T-cell (primary cell): Measurements from ENCODE around the gene SMG7. TPM values are rescaled to one million over a fixed set of nuclear protein-coding genes. Genes with fewer than 3 reads are reported as not detected.

Experiments used
- ATAC-seq, 4 experiments: fragments of 200-7000 bp in 3 of 4; fragments of 150-1000 bp in 1 of 4; cut with Tn5 transposase; replicated peaks in 1 of 4; 1 replicate in 3 of 4; 2 replicates in 1 of 4; pipeline ENCODE4 v1.10.0; 2021; ENCODE audit warnings: moderate library complexity in 3 of 4, mild to moderate bottlenecking in 2 of 4, moderate number of reproducible peaks in 1 of 4
- CTCF ChIA-PET, 2 donors: fragments of 300-600 bp; sonication (Branson Sonifier 250); formaldehyde crosslinking; loops; one replicate each; lab custom pipeline; 2022; ENCODE audit warnings: antibody characterized with exemption in 2 of 2; lab: Charles Lee
- POLR2A ChIA-PET, 2 donors: fragments of 300-600 bp; sonication (Branson Sonifier 250); formaldehyde crosslinking; loops; one replicate each; lab custom pipeline; 2022; ENCODE audit warnings: antibody characterized with exemption in 2 of 2; lab: Charles Lee
- DNase-seq, 35 experiments: peaks; one replicate each; pipeline versions ENCODE4 v3.0.0 to v3.0.0-alpha.2; 2013 to 2023
- H3K27ac ChIP-seq: one replicate; pipeline ENCODE4 v1.5.1; 2013; ENCODE audit warnings: low read length
- H3K27me3 ChIP-seq, 2 experiments: replicated peaks in 1 of 2; 1 replicate in 1 of 2; 2 replicates in 1 of 2; pipeline versions ENCODE4 v1.6.1 to v1.7.0; 2013; ENCODE audit warnings: low read length in 1 of 2, mixed read lengths in 1 of 2; ENCODE audit not compliant: control insufficient read depth in 2 of 2, insufficient read depth in 2 of 2; ENCODE audit errors: extremely low read depth in 1 of 2
- H3K36me3 ChIP-seq, 2 donors: 1 replicate in 1 of 2; 2 replicates in 1 of 2; pipeline versions ENCODE4 v1.6.1 to v1.7.0; 2013; ENCODE audit warnings: low read length in 1 of 2; ENCODE audit not compliant: control insufficient read depth in 2 of 2, insufficient read depth in 1 of 2; ENCODE audit errors: extremely low read depth in 1 of 2
- H3K4me1 ChIP-seq, 2 experiments: 1 replicate in 1 of 2; 2 replicates in 1 of 2; pipeline versions ENCODE4 v1.6.1 to v1.7.0; 2013; ENCODE audit warnings: low read length in 2 of 2, mixed read lengths in 1 of 2; ENCODE audit not compliant: insufficient read depth in 2 of 2, control insufficient read depth in 1 of 2; ENCODE audit errors: extremely low read depth in 1 of 2
- H3K4me3 ChIP-seq, 2 donors: 1 replicate in 1 of 2; 2 replicates in 1 of 2; pipeline versions ENCODE4 v1.5.1 to v1.7.0; 2013; ENCODE audit warnings: mild to moderate bottlenecking in 2 of 2, low read length in 1 of 2, moderate library complexity in 1 of 2; ENCODE audit not compliant: control insufficient read depth in 1 of 2; ENCODE audit errors: extremely low read depth in 1 of 2
- H3K9me3 ChIP-seq: 2 replicates; pipeline ENCODE4 v1.7.0; 2013
- H3K27ac Mint-ChIP-seq, 2 donors: one replicate each; pipeline ENCODE4 v1.8.0; 2020 to 2021; ENCODE audit warnings: mild to moderate bottlenecking in 2 of 2, mixed read lengths in 2 of 2
- H3K27me3 Mint-ChIP-seq, 2 donors: one replicate each; pipeline ENCODE4 v1.8.0; 2021 to 2022; ENCODE audit warnings: mixed read lengths in 2 of 2
- H3K36me3 Mint-ChIP-seq: one replicate; pipeline ENCODE4 v1.8.0; 2021; ENCODE audit warnings: mixed read lengths
- H3K4me1 Mint-ChIP-seq, 3 donors: one replicate each; pipeline ENCODE4 v1.8.0; 2020 to 2022; ENCODE audit warnings: mixed read lengths in 3 of 3, mild to moderate bottlenecking in 1 of 3
- H3K4me3 Mint-ChIP-seq, 3 donors: one replicate each; pipeline ENCODE4 v1.8.0; 2020 to 2022; ENCODE audit warnings: mild to moderate bottlenecking in 3 of 3, mixed read lengths in 3 of 3, moderate library complexity in 3 of 3
- H3K9me3 Mint-ChIP-seq, 3 donors: one replicate each; pipeline ENCODE4 v1.8.0; 2020 to 2022; ENCODE audit warnings: mixed read lengths in 3 of 3
- WGBS: methylation state at CpG from one replicate; pipeline ENCODE4 v1.1.5; 2013; ENCODE audit warnings: missing lambda C conversion rate; ENCODE audit not compliant: insufficient coverage; 5-methylcytosine and 5-hydroxymethylcytosine counted together
- total RNA-seq, 35 experiments: library from RNA in 6 of 35; stranded (reverse) in 6 of 35; fragments of 120-200 nt in 1 of 35; gene quantifications; one replicate each; pipeline versions ENCODE4 v1.2.1 to v1.2.4 and lab custom pipeline; 2013 to 2026

The SMG7 gene
- total RNA-seq, 5 donors from 2014 or later (not counting 1 experiment from before 2014, with no cell fraction given), result 52.6 to 59.0 (median 54.6) TPM

DNA sequence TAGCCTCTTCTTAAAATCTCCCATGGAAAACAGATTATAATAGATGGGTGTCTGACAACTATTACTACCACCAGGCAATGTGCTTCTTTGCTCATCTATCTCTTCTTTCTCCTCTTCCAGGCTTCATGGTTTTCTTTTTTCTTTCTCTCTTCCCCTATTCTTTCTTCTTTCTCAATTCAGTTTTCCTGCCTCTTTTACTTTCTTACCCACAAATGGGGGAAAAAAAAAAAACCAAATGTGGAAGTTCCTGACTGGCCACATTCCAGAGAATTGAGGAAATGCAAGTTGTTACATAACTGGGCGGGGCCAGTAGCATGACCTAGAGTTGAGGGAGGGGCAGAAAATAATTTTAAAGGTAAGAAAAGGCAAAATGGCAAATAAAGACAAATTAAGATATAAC lies 10.9 kb upstream of the SMG7 start:
- Mint-ChIP-seq H3K4me1 (peaks cover 0 to 12% (median 2%) of the 10 kb centered on the region in 3 donors), H3K27ac (no peak overlapping the region), H3K4me3 (no peak overlapping the region), H3K9me3 (no peaks in the 10 kb centered on the region), H3K27me3 (peaks cover 36 to 39% of the 10 kb centered on the region in 2 donors), H3K36me3 (no peaks in the 10 kb centered on the region)
- H3K27ac ChIP-seq, result no peak overlapping the region
- CTCF ChIA-PET, result no interaction called here
- DNase-seq (no peak), ATAC-seq (no peak)
- peaks cover 0 to 23% of the 10 kb centered on the region in 2 experiments for H3K27me3 ChIP-seq
- no peaks in the 10 kb centered on the region for H3K9me3 ChIP-seq
- POLR2A ChIA-PET, result no interaction called here
- WGBS, result no CpG with 5 or more reads among the region's 1 CpG
- no peak overlapping the region for H3K4me3 ChIP-seq
- H3K4me1 ChIP-seq, result no peaks in the 10 kb centered on the region
- no peaks in the 10 kb centered on the region for H3K36me3 ChIP-seq

DNA sequence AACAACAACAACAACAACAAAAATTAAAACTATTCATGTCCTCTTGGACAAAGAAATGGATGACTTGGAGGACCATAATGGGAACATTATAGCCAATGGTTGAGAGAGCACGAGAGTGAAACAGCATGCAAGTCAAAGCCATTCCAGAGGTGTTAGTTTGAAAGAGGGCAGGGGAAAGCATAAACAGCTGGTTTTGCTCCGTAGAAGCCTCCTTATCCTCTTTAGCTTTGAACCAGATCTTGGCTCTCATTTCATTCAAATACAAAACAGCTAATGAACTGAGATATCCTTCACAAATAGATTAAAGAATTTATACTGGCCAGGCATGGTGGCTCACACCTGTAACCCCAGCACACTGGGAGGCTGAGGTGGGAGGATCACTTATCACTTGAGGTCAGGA lies 8.7 kb upstream of the SMG7 start:
- Histone ChIP-seq H3K27ac (no peak overlapping the region), H3K9me3 (no peaks in the 10 kb centered on the region), H3K4me3 (no peak overlapping the region), H3K27me3 (peaks cover 0 to 21% of the 10 kb centered on the region in 2 experiments), H3K36me3 (no peaks in the 10 kb centered on the region), H3K4me1 (no peaks in the 10 kb centered on the region)
- ATAC-seq, result no peak
- peaks cover 27% of the 10 kb centered on the region in 2 donors for H3K27me3 Mint-ChIP-seq
- 50% methylated on average over 1 of the region's 2 CpGs for WGBS
- DNase-seq, result no peak
- H3K9me3 Mint-ChIP-seq, result no peaks in the 10 kb centered on the region
- peaks cover 0 to 12% (median 2%) of the 10 kb centered on the region in 3 donors for H3K4me1 Mint-ChIP-seq
- ChIA-PET POLR2A (no interaction called here), CTCF (no interaction called here)
- no peak overlapping the region for H3K27ac Mint-ChIP-seq
- no peaks in the 10 kb centered on the region for H3K36me3 Mint-ChIP-seq
- no peak overlapping the region for H3K4me3 Mint-ChIP-seq

DNA sequence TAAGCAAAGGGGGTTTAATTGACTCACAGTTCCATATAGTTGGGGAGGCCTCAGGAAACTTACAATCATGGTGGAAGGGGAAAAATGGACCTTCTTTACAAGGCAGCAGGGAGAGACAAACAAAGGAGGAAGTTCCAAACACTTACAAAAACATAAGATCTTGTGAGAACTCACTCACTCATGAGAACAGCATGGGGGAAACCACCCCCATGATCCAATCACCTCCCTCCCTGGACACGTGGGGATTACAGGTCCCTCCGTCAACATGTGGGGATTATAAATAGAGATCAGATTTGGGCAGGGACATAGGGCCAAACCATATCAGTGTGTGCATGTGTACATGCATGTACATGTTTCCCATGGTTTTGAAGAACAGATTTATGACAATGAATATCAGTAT lies 5.5 kb upstream of the SMG7 start:
- ChIA-PET CTCF (no interaction called here), POLR2A (no interaction called here)
- Histone ChIP-seq H3K4me3 (no peak overlapping the region), H3K27me3 (peaks cover 0 to 16% of the 10 kb centered on the region in 2 experiments), H3K4me1 (peaks cover 4 to 9% of the 10 kb centered on the region in 2 experiments), H3K9me3 (no peaks in the 10 kb centered on the region), H3K27ac (no peak overlapping the region), H3K36me3 (no peaks in the 10 kb centered on the region)
- Mint-ChIP-seq H3K36me3 (no peaks in the 10 kb centered on the region), H3K27me3 (peaks cover 21 to 22% of the 10 kb centered on the region in 2 donors), H3K4me1 (peaks cover 3 to 11% (median 6%) of the 10 kb centered on the region in 3 donors), H3K9me3 (no peaks in the 10 kb centered on the region), H3K4me3 (no peak overlapping the region), H3K27ac (no peak overlapping the region)
- DNase-seq (no peak), ATAC-seq (no peak)
- WGBS, result no CpG with 5 or more reads among the region's 2 CpGs

DNA sequence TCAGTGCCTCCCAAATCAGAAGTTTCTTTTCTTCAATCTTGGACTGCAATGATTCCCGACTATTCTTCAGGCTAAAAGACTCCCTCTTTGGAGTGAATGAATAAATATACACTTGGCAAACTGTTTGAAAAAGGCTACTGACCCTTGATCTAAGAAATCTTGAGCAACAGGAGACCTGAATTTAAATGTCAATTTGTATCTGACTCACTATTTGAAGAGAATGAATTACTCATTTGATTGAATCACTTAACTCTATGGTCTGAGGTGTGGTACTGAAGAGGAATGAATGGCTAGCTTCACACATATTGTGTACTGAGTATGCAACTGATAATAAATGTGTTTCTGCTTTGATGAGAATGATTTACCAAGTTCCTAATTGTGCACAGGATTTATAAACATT lies 4.6 kb upstream of the SMG7 start:
- Histone ChIP-seq H3K27me3 (peaks cover 0 to 14% of the 10 kb centered on the region in 2 experiments), H3K4me1 (peaks cover 4 to 10% of the 10 kb centered on the region in 2 experiments), H3K4me3 (no peak overlapping the region), H3K27ac (no peak overlapping the region), H3K36me3 (no peaks in the 10 kb centered on the region), H3K9me3 (no peaks in the 10 kb centered on the region)
- Mint-ChIP-seq H3K27me3 (peaks cover 13 to 14% of the 10 kb centered on the region in 2 donors), H3K36me3 (no peaks in the 10 kb centered on the region), H3K4me1 (peaks cover 3 to 6% (median 6%) of the 10 kb centered on the region in 3 donors), H3K9me3 (no peaks in the 10 kb centered on the region), H3K27ac (no peak overlapping the region), H3K4me3 (no peak overlapping the region)
- DNase-seq (no peak), ATAC-seq (no peak)
- POLR2A ChIA-PET, result no interaction called here
- CTCF ChIA-PET, result interaction anchor here in 1 of 2 donors (0.6 kb wide), 1 partner anchor 164 kb away, joined by 4 read pairs; no protein-coding TSS in a partner anchor
- no CpG with 5 or more reads among the region's 1 CpG for WGBS

DNA sequence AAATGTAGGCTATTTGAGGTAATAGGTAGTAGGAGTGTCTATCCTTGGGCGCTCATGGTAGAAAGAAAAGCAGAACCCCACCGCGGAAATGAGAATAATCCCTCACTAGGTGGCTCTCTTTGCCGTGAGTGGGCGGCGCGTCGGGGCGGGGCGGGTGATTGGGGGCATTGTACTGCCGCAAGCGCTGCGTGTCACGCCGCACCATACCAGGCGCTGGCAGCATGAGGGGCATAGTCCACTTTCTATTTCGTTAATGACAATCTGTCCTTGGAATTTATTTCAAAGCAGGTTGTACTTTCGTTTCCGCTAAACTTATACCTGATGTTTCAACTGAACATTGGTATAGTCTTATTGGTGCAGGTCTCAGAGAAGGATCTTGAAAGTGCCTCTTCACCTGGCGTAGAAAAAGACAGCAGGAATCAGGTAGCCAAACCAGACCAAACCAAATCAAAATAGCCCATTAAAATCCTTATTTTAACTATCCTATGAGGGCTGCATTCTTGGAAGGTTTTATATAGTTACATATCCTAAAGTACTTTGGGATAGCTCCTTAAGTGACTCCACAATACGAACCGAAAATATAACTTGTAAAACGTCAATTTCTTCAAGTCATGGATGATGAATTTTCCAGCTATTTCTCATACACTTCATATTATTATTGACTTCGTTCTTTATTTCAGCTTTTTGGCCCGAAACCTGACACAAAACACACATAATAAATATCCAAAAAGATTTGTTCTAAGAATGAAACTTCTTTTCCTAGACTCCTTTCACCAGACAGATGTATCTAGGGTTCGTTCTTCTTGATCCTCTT lies 1.9 kb upstream of the SMG7 start:
- H3K27me3 ChIP-seq, result peaks cover 0 to 4% of the 10 kb centered on the region in 2 experiments
- no peaks in the 10 kb centered on the region for H3K36me3 ChIP-seq
- no peaks in the 10 kb centered on the region for H3K9me3 Mint-ChIP-seq
- no peaks in the 10 kb centered on the region for H3K9me3 ChIP-seq
- DNase-seq (peak; percentile 75 to 93 (median 89)), ATAC-seq (peak; percentile 53 to 57 (median 56))
- H3K27me3 Mint-ChIP-seq, result no peaks in the 10 kb centered on the region
- H3K36me3 Mint-ChIP-seq, result no peaks in the 10 kb centered on the region
- H3K4me3 ChIP-seq, result peak overlapping the region; percentile 81 to 96
- peak overlapping the region; percentile 98 to 100 for H3K27ac Mint-ChIP-seq
- CTCF ChIA-PET, result interaction anchor here (0.6 to 1.7 kb wide), 8 partner anchors 40 to 214 kb away, joined by 3 to 7 read pairs (median 4); no protein-coding TSS in a partner anchor
- peaks cover 23 to 24% of the 10 kb centered on the region in 2 experiments for H3K4me1 ChIP-seq
- peak overlapping the region; percentile 96 for H3K27ac ChIP-seq
- peak overlapping the region in 2 of 3 donors; percentile 97 to 98 for H3K4me3 Mint-ChIP-seq
- POLR2A ChIA-PET, result interaction anchor here (0.6 to 1.2 kb wide), 3 partner anchors 54 to 185 kb away, joined by 3 read pairs; no protein-coding TSS in a partner anchor
- H3K4me1 Mint-ChIP-seq, result peaks cover 6 to 21% (median 18%) of the 10 kb centered on the region in 3 donors
- 0% methylated on average over 19 of the region's 26 CpGs for WGBS

DNA sequence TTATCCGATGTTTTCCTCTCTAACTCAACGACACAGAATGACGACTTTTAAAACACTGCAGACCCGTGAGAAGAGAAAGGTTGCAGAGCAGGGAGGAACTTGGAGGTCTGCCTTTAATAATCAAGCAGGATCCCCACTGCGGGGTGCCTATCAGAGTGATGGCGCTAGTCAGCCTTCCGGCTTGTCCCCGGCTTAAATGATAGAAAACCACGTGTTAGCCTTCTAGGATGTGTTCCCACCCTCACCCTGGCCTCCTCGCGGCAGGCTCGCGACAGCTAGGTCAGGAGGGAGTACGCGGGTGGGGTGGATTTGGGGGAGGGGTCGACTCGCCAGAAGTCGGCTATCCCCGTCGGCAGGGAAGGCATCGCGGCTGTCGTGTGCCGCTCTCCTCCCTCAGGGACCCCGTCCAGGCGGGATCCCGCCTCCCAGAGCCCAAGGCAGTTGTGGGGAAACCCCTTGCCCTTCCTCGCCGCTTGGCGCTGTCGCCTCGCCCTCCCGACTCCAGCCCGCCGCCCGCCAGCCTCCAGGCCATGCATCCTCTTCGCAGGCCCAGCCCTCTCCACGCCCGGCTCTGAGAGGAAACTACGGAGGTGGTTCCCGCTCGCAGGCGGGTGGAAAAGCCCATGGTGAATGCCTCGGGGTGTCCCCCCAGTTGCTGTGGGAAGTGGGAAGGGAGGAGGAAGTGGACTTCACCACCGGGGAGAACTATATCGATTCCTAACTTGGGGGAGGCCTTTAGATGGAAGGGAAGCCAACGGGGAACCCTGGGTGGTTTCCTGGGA lies 1.1 kb upstream of the SMG7 start:
- H3K36me3 ChIP-seq, result no peaks in the 10 kb centered on the region
- H3K9me3 ChIP-seq, result no peaks in the 10 kb centered on the region
- ATAC-seq, result peak; percentile 11 to 23 (median 14)
- H3K27me3 ChIP-seq, result peaks cover 0 to under 1% of the 10 kb centered on the region in 2 experiments
- H3K36me3 Mint-ChIP-seq, result no peaks in the 10 kb centered on the region
- no peaks in the 10 kb centered on the region for H3K27me3 Mint-ChIP-seq
- no peaks in the 10 kb centered on the region for H3K9me3 Mint-ChIP-seq
- H3K27ac Mint-ChIP-seq, result peak overlapping the region; percentile 98 to 100
- H3K4me3 Mint-ChIP-seq, result peak overlapping the region in 2 of 3 donors; percentile 97 to 98
- H3K27ac ChIP-seq, result peak overlapping the region; percentile 96
- peak overlapping the region; percentile 81 to 96 for H3K4me3 ChIP-seq
- H3K4me1 Mint-ChIP-seq, result peaks cover 6 to 21% (median 18%) of the 10 kb centered on the region in 3 donors
- DNase-seq, result peak; percentile 28 to 78 (median 52)
- POLR2A ChIA-PET, result interaction anchor here (0.6 kb wide), 3 partner anchors 11 to 184 kb away, joined by 3 read pairs; no protein-coding TSS in a partner anchor
- CTCF ChIA-PET, result interaction anchor here (0.6 to 1.6 kb wide), 9 partner anchors 39 to 214 kb away, joined by 3 to 8 read pairs (median 4); no protein-coding TSS in a partner anchor
- peaks cover 24 to 31% of the 10 kb centered on the region in 2 experiments for H3K4me1 ChIP-seq
- under 1% methylated on average over 35 of the region's 47 CpGs for WGBS
